K562 (cell line): ENCODE data around the gene CELSR2. TPM values are rescaled to one million over a fixed set of nuclear protein-coding genes. Genes with fewer than 3 reads are reported as not detected.

Source experiments
- DPF2 ChIP-seq: fragments of 450-650 bp; IDR thresholded peaks from 2 replicates; pipeline ENCODE4 v1.6.1; 2016
- FOXA3 ChIP-seq, 2 experiments: fragments of 450-650 bp in 1 of 2; sonication (generic) in 1 of 2; formaldehyde crosslinking; IDR thresholded peaks in 1 of 2; conservative IDR thresholded peaks in 1 of 2; 2 replicates each; pipeline versions ENCODE4 v1.4.0 to v1.8.0; 2020 to 2022; ENCODE audit warnings: mild to moderate bottlenecking in 2 of 2, missing genetic modification reagents in 1 of 2
- JUND ChIP-seq, 2 experiments: IDR thresholded peaks; 2 replicates in 1 of 2; 3 replicates in 1 of 2; pipeline ENCODE4 v1.6.1; 2011; ENCODE audit warnings: borderline replicate concordance in 2 of 2, low read depth in 2 of 2, low read length in 2 of 2, improper control_type of control experiment in 1 of 2, missing biosample characterization in 1 of 2, missing genetic modification characterization in 1 of 2, missing genetic modification reagents in 1 of 2
- LEF1 ChIP-seq: fragments of 450-650 bp; IDR thresholded peaks from 2 replicates; pipeline ENCODE4 v1.6.1; 2016; ENCODE audit warnings: mild to moderate bottlenecking
- MEF2A ChIP-seq: IDR thresholded peaks from 2 replicates; pipeline ENCODE4 v1.6.1; 2011; ENCODE audit warnings: low read depth, mild to moderate bottlenecking, low read length, moderate library complexity; ENCODE audit not compliant: control insufficient read depth
- MEF2D ChIP-seq: conservative IDR thresholded peaks from 2 replicates; pipeline ENCODE4 v1.6.1; 2016; ENCODE audit warnings: low read depth, missing genetic modification characterization, missing compliant biosample characterization
- NCOA1 ChIP-seq: fragments of 450-650 bp; IDR thresholded peaks from 2 replicates; pipeline ENCODE4 v1.6.1; 2016; ENCODE audit warnings: low read depth
- NCOA4 ChIP-seq: fragments of 450-650 bp; IDR thresholded peaks from 2 replicates; pipeline ENCODE4 v1.6.1; 2018; ENCODE audit warnings: mild to moderate bottlenecking; ENCODE audit not compliant: partially characterized antibody
- PCBP2 ChIP-seq: fragments of 200-400 bp; formaldehyde crosslinking; IDR thresholded peaks from 2 replicates; pipeline ENCODE4 v1.6.1; 2018; ENCODE audit warnings: low read length, low read depth, mild to moderate bottlenecking, moderate library complexity; ENCODE audit not compliant: poor library complexity, severe bottlenecking
- PHB ChIP-seq: fragments of 250-450 bp; sonication (Bioruptor Pico); IDR thresholded peaks from 2 replicates; pipeline ENCODE4 v1.5.0; 2021
- PHF20 ChIP-seq: fragments of 450-650 bp; IDR thresholded peaks from 2 replicates; pipeline ENCODE4 v1.6.1; 2018; ENCODE audit not compliant: partially characterized antibody
- RBM39 ChIP-seq: fragments of 200-400 bp; formaldehyde crosslinking; optimal IDR thresholded peaks from 2 replicates; pipeline ENCODE3; 2018; ENCODE audit warnings: low read depth, low read length
- STAT5A ChIP-seq: IDR thresholded peaks from 2 replicates; pipeline ENCODE4 v1.6.1; 2012; ENCODE audit warnings: low read length, inconsistent platforms, borderline replicate concordance
- TBL1XR1 ChIP-seq, 2 experiments: IDR thresholded peaks; 2 replicates each; pipeline ENCODE4 v1.6.1; 2012; ENCODE audit warnings: improper control_type of control experiment in 2 of 2, low read length in 2 of 2, mild to moderate bottlenecking in 1 of 2
- TRIM24 ChIP-seq, 2 experiments: fragments of 450-650 bp; IDR thresholded peaks; 2 replicates each; pipeline ENCODE4 v1.6.1; 2016
- VEZF1 ChIP-seq: fragments of 200-800 bp; sonication (Bioruptor generic); IDR thresholded peaks from 2 replicates; pipeline ENCODE4 v1.6.1; 2017; ENCODE audit warnings: missing genetic modification characterization, missing compliant biosample characterization
- ZNF41 ChIP-seq: fragments of 250-450 bp; sonication (Bioruptor Pico); conservative IDR thresholded peaks from 2 replicates; pipeline ENCODE4 v1.4.0; 2020; ENCODE audit warnings: mild to moderate bottlenecking
- ZNF592 ChIP-seq: fragments of 450-650 bp; IDR thresholded peaks from 2 replicates; pipeline ENCODE4 v1.6.1; 2017; ENCODE audit warnings: antibody characterized with exemption, mild to moderate bottlenecking
- polyA plus RNA-seq, 8 experiments: library from polyadenylated mRNA; depleted of rRNA in 4 of 8; stranded (reverse) in 5 of 8; unstranded in 3 of 8; fragments of >200 nt; fragmentation: Nextera tagmentation in 2 of 8; fragmentation: Illumina TruSeq in 1 of 8; extraction: Ambion mirVana in 2 of 8; extraction: Trizol in 1 of 8; gene quantifications; 2 replicates each; pipeline versions ENCODE4 v1.2.1 to v1.2.3, GENCODE V29; 2011 to 2014; ENCODE audit warnings: inconsistent platforms in 1 of 8, missing spikeins in 1 of 8
- total RNA-seq, 7 experiments: library from RNA; depleted of rRNA in 6 of 7; stranded (reverse); fragments of >200 nt in 6 of 7; fragmentation: Illumina TruSeq in 2 of 7; extraction: Trizol in 2 of 7; gene quantifications; 2 replicates each; pipeline versions ENCODE4 v1.2.1 to v1.2.3, GENCODE V29; 2011 to 2021; ENCODE audit warnings: low replicate concordance in 1 of 7
- TF ChIP-seq, protein P1 (sequence below): fragments of 450-650 bp; formaldehyde crosslinking; IDR thresholded peaks from 2 replicates; pipeline ENCODE4 v1.4.0; 2020; ENCODE audit warnings: mild to moderate bottlenecking, mixed read lengths

Gene CELSR2
- total and polyA plus RNA-seq, 9 of the 15 experiments (the other 6 are each of a cell fraction or from before 2014, with no cell fraction given), result 0.31 to 21.9 (median 4.2) TPM

DNA sequence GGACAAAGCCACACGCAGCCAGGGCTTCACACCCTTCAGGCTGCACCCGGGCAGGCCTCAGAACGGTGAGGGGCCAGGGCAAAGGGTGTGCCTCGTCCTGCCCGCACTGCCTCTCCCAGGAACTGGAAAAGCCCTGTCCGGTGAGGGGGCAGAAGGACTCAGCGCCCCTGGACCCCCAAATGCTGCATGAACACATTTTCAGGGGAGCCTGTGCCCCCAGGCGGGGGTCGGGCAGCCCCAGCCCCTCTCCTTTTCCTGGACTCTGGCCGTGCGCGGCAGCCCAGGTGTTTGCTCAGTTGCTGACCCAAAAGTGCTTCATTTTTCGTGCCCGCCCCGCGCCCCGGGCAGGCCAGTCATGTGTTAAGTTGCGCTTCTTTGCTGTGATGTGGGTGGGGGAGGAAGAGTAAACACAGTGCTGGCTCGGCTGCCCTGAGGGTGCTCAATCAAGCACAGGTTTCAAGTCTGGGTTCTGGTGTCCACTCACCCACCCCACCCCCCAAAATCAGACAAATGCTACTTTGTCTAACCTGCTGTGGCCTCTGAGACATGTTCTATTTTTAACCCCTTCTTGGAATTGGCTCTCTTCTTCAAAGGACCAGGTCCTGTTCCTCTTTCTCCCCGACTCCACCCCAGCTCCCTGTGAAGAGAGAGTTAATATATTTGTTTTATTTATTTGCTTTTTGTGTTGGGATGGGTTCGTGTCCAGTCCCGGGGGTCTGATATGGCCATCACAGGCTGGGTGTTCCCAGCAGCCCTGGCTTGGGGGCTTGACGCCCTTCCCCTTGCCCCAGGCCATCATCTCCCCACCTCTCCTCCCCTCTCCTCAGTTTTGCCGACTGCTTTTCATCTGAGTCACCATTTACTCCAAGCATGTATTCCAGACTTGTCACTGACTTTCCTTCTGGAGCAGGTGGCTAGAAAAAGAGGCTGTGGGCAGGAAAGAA, 25.5 kb downstream of the CELSR2 start (continued):
- TF ChIP-seq, protein P1, sequence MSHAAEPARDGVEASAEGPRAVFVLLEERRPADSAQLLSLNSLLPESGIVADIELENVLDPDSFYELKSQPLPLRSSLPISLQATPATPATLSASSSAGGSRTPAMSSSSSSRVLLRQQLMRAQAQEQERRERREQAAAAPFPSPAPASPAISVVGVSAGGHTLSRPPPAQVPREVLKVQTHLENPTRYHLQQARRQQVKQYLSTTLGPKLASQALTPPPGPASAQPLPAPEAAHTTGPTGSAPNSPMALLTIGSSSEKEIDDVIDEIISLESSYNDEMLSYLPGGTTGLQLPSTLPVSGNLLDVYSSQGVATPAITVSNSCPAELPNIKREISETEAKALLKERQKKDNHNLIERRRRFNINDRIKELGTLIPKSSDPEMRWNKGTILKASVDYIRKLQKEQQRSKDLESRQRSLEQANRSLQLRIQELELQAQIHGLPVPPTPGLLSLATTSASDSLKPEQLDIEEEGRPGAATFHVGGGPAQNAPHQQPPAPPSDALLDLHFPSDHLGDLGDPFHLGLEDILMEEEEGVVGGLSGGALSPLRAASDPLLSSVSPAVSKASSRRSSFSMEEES (CRISPR knock-in tag), result no peak
- TF ChIP-seq MEF2A, result peak; percentile 95
- no peak for TF ChIP-seq NCOA4
- TF ChIP-seq MEF2D (tag), result peak; percentile 75; the same call in 1 of the 2 replicates
- TF ChIP-seq PHF20, result no peak
- TF ChIP-seq ZNF592, result peak; percentile 77
- peak; percentile 78 to 86; a peak in 3 of 4 replicates for TF ChIP-seq FOXA3 (CRISPR knock-in tag; conservative IDR thresholded peaks at IDR 0.05 in 1 of 2, IDR thresholded peaks at IDR 0.05 in 1 of 2)
- TF ChIP-seq PHB, result 0 out of 2 replicates have a peak, but pooled peaks have one; percentile 56
- peak; percentile 24; the same call in 1 of the 2 replicates for TF ChIP-seq VEZF1
- peak in 1 of 2 experiments; percentile 43; a peak in 1 of 4 replicates for TF ChIP-seq TRIM24 (IDR thresholded peaks at IDR 0.05)
- TF ChIP-seq PCBP2, result no peak
- peak; percentile 68 for TF ChIP-seq LEF1
- TF ChIP-seq DPF2, result peak; percentile 56
- peak in 1 of 2 experiments; percentile 87; a peak in 2 of 4 replicates for TF ChIP-seq TBL1XR1 (IDR thresholded peaks at IDR 0.05; ENCODE audit: low read length in 2 of 2)
- TF ChIP-seq RBM39, result no peak
- no peak for TF ChIP-seq NCOA1
- TF ChIP-seq JUND (IDR thresholded peaks at IDR 0.05; ENCODE audit: borderline replicate concordance, low read depth, low read length), result 0 out of 2 replicates have a peak, but pooled peaks have one; percentile 16
- TF ChIP-seq JUND (tag; IDR thresholded peaks at IDR 0.05; ENCODE audit: borderline replicate concordance, low read depth, low read length), result no peak; the same call in 2 of the 3 replicates
- no peak for TF ChIP-seq ZNF41 (CRISPR knock-in tag)
- TF ChIP-seq STAT5A, result peak; percentile 61; the same call in 1 of the 2 replicates
